CD4-positive, alpha-beta T cell treated with Interleukin-2 at 100 ng/mL for 4 hours (primary cell): ENCODE results near the gene SYTL2.

Source experiments
- DNase-seq: peaks from one replicate; pipeline ENCODE4 v3.0.0-alpha.2; 2020; ENCODE audit warnings: low spot score

The SYTL2 gene

GRCh38 chr11:85827748-85828639, 17.1 kb upstream of the SYTL2 start:
- peak; percentile 75 for DNase-seq

GRCh38 chr11:85826116-85826855, 15.3 kb upstream of the SYTL2 start:
- DNase-seq, result no peak

GRCh38 chr11:85825616-85826015, 14.7 kb upstream of the SYTL2 start:
- no peak for DNase-seq

- peak; percentile 88 for DNase-seq
Measured at GRCh38 chr11:85823816-85824215, 12.9 kb upstream of the SYTL2 start.

GRCh38 chr11:85822814-85823213, 11.9 kb upstream of the SYTL2 start:
- DNase-seq, result no peak

GRCh38 chr11:85821636-85822035, 10.7 kb upstream of the SYTL2 start:
- DNase-seq, result no peak

GRCh38 chr11:85819441-85819840, 8.5 kb upstream of the SYTL2 start:
- DNase-seq, result no peak

GRCh38 chr11:85815186-85815931, 4.4 kb upstream of the SYTL2 start:
- DNase-seq, result no peak

GRCh38 chr11:85813721-85814120, 2.8 kb upstream of the SYTL2 start:
- DNase-seq, result no peak

GRCh38 chr11:85811624-85812023, 683 bp upstream of the SYTL2 start:
- DNase-seq, result no peak

- DNase-seq, result no peak
Measured at GRCh38 chr11:85810521-85810870, 445 bp downstream of the SYTL2 start.

GRCh38 chr11:85809863-85810262, 1.1 kb downstream of the SYTL2 start:
- peak; percentile 43 for DNase-seq

- DNase-seq, result peak; percentile 32
Measured at GRCh38 chr11:85809191-85809590, 1.8 kb downstream of the SYTL2 start.

GRCh38 chr11:85806876-85807275, 4.1 kb downstream of the SYTL2 start:
- DNase-seq, result no peak

- DNase-seq, result no peak
Measured at GRCh38 chr11:85806016-85806415, 4.9 kb downstream of the SYTL2 start.

GRCh38 chr11:85805387-85805786, 5.6 kb downstream of the SYTL2 start:
- no peak for DNase-seq

GRCh38 chr11:85803920-85804319, 7.0 kb downstream of the SYTL2 start:
- no peak for DNase-seq

- no peak for DNase-seq
Measured at GRCh38 chr11:85803303-85803702, 7.6 kb downstream of the SYTL2 start.

- DNase-seq, result no peak
Measured at GRCh38 chr11:85801527-85801926, 9.4 kb downstream of the SYTL2 start.

- no peak for DNase-seq
Measured at GRCh38 chr11:85800595-85801342, 10.2 kb downstream of the SYTL2 start.

GRCh38 chr11:85799142-85799541, 11.8 kb downstream of the SYTL2 start:
- DNase-seq, result no peak

- DNase-seq, result no peak
Measured at GRCh38 chr11:85798361-85798760, 12.6 kb downstream of the SYTL2 start.
